Measurements from ENCODE around the gene TMA7. TPM values are rescaled to one million over a fixed set of nuclear protein-coding genes. Genes with fewer than 3 reads are reported as not detected.
"Not testable (repeated sequence)": the region's sequence is repeated elsewhere in the genome, so short reads cannot be mapped to it uniquely, and the experiment has no call there.

Gene TMA7
- total RNA-seq, 4 donors from 2014 or later, result 115 to 279 (median 192) TPM

DNA sequence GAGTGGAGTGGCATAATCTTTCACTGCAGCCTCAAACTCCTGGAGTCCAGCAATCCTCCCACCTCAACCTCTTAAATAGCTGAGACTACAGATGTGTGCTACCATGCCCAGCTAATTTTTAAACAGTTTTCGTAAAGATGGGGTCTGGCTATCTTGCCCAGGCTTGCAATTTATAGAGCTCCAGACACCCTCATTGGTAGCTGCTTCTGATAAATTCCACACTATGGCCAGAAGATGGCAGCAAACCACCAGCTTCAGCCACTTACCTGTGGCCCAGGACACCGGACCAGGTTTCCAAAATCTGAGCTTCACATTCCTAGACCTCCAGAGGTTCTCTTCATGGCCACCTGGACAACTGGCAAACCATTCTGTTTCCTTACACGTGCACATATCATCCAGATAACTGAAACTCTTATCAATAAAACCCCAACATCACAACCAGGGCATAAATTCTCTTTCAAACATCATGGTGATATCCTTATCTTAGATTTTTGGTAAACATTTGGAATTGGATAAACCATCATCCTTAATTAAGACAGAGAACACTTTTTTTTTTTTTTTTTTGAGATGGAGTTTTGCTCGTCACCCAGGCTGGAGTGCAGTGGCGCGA is 39.1 kb upstream of the TMA7 start:
- 58% methylated on average over 6 of the region's 6 CpGs; no CpG with 5 or more reads in 1 of the 2 donors for WGBS, 2 donors (ENCODE audit: low coverage in 1 of 2)
- Histone ChIP-seq H3K36me3 (peaks cover 0 to 6% (median 0%) of the 10 kb centered on the region in 4 donors), H3K4me1 (peaks cover 3 to 16% (median 7%) of the 10 kb centered on the region in 4 donors), H3K9me3 (no peaks in the 10 kb centered on the region), H3K27me3 (no peaks in the 10 kb centered on the region), H3K4me3 (no peak overlapping the region), H3K27ac (peak overlapping the region; percentile 74 to 88 (median 82))
- peak; percentile 68 for DNase-seq
- no peak for TF ChIP-seq POLR2A (IDR thresholded peaks at IDR 0.05)
- TF ChIP-seq EP300 (IDR thresholded peaks at IDR 0.05; ENCODE audit: low read depth), result no peak
- TF ChIP-seq, protein P1, sequence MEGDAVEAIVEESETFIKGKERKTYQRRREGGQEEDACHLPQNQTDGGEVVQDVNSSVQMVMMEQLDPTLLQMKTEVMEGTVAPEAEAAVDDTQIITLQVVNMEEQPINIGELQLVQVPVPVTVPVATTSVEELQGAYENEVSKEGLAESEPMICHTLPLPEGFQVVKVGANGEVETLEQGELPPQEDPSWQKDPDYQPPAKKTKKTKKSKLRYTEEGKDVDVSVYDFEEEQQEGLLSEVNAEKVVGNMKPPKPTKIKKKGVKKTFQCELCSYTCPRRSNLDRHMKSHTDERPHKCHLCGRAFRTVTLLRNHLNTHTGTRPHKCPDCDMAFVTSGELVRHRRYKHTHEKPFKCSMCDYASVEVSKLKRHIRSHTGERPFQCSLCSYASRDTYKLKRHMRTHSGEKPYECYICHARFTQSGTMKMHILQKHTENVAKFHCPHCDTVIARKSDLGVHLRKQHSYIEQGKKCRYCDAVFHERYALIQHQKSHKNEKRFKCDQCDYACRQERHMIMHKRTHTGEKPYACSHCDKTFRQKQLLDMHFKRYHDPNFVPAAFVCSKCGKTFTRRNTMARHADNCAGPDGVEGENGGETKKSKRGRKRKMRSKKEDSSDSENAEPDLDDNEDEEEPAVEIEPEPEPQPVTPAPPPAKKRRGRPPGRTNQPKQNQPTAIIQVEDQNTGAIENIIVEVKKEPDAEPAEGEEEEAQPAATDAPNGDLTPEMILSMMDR (IDR thresholded peaks at IDR 0.05), result peak; percentile 81 to 94 (median 83)
- intact Hi-C loops (cut with DNase I; ENCODE audit: low total_unique reads), result loop anchor here (2.0 kb wide), 1 partner anchor 36 kb away; no protein-coding TSS in a partner anchor
- in situ Hi-C loops (cut with MboI; ENCODE audit: low pct_ligation_motif_present in 1 of 4, low pct_unique_long_range_greater_than_20kb in 1 of 4, low sequenced_read_pairs in 3 of 4), result loop anchor here in 2 of 4 donors (5.0 to 10.0 kb wide), 2 partner anchors 36 to 126 kb away; no protein-coding TSS in a partner anchor

DNA sequence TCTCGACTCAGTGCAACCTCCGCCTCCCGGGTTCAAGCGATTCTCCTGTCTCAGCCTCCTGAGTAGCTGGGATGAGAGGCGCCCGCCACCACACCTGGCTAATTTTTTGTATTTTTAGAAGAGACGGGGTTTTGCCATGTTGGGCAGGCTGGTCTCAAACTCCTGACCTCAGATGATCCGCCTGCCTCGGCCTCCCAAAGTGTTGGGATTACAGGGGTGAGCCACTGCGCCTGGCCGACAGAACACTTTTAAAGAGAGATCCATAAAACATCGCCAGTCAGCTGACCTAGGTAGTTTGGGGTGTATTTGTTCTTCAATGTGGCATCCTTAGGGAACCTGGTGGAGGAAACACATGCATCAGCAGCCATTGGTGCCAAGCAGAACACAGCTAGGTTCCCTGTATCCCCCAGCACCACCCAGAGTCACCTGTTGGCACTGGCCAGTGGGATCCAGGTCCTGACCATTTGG is 38.6 kb upstream of the TMA7 start:
- Histone ChIP-seq H3K27ac (peak overlapping the region; percentile 74 to 88 (median 82)), H3K4me1 (peaks cover 3 to 16% (median 7%) of the 10 kb centered on the region in 4 donors)
- not testable (repeated sequence) for H3K4me3 ChIP-seq, H3K27me3 ChIP-seq, H3K9me3 ChIP-seq, DNase-seq, H3K36me3 ChIP-seq
- intact Hi-C loops (cut with DNase I; ENCODE audit: low total_unique reads), result loop anchor here (2.0 kb wide), 1 partner anchor 35 kb away; no protein-coding TSS in a partner anchor
- WGBS, 2 donors (ENCODE audit: low coverage in 1 of 2), result 60 to 89% methylated on average over 2 to 12 of the region's 12 CpGs
- in situ Hi-C loops (cut with MboI; ENCODE audit: low pct_ligation_motif_present in 1 of 4, low pct_unique_long_range_greater_than_20kb in 1 of 4, low sequenced_read_pairs in 3 of 4), result loop anchor here in 2 of 4 donors (5.0 to 10.0 kb wide), 2 partner anchors 36 to 127 kb away; no protein-coding TSS in a partner anchor

DNA sequence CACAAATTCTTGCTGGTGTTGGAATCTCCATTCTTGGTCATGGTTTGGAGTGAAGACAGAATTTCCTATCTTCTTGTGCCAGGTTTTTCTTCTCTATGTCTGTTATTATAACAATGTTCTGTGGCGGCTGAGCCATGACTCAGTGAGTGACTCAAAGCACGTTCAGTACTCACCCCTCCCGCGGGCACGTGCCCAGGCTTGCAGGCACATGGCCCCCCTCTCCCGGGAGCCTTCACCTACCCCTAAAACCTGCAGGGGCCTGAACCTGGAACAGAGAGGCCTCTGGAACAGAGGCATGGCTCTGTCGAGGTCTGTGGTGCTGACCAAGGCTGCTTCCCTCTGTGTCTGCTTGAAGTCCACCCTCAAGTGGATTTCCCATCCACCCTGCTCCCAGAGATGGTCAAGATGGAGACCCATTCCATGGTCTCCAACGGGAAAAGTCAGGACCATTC is 37.8 kb upstream of the TMA7 start:
- WGBS, 2 donors (ENCODE audit: low coverage in 1 of 2), result 30 to 40% methylated on average over 2 to 8 of the region's 8 CpGs
- in situ Hi-C loops (cut with MboI; ENCODE audit: low pct_ligation_motif_present in 1 of 4, low pct_unique_long_range_greater_than_20kb in 1 of 4, low sequenced_read_pairs in 3 of 4), result loop anchor here in 2 of 4 donors (5.0 to 10.0 kb wide), 2 partner anchors 35 to 128 kb away; no protein-coding TSS in a partner anchor
- Histone ChIP-seq H3K27me3 (no peaks in the 10 kb centered on the region), H3K36me3 (peaks cover 0 to 6% (median 0%) of the 10 kb centered on the region in 4 donors), H3K27ac (peak overlapping the region; percentile 74 to 88 (median 82)), H3K4me3 (no peak overlapping the region), H3K4me1 (peaks cover 3 to 16% (median 7%) of the 10 kb centered on the region in 4 donors), H3K9me3 (no peaks in the 10 kb centered on the region)
- intact Hi-C loops (cut with DNase I; ENCODE audit: low total_unique reads), result loop anchor here (2.0 kb wide), 1 partner anchor 28 kb away; the partner anchor contains the start of gene PLXNB1
- TF ChIP-seq EP300 (IDR thresholded peaks at IDR 0.05; ENCODE audit: low read depth) (peak; percentile 44), POLR2AphosphoS5 (IDR thresholded peaks at IDR 0.05) (peak; percentile 54 to 66 (median 56)), POLR2A (IDR thresholded peaks at IDR 0.05) (no peak)
- TF ChIP-seq, protein P1 (IDR thresholded peaks at IDR 0.05), result no peak
- peak; percentile 73 for DNase-seq

DNA sequence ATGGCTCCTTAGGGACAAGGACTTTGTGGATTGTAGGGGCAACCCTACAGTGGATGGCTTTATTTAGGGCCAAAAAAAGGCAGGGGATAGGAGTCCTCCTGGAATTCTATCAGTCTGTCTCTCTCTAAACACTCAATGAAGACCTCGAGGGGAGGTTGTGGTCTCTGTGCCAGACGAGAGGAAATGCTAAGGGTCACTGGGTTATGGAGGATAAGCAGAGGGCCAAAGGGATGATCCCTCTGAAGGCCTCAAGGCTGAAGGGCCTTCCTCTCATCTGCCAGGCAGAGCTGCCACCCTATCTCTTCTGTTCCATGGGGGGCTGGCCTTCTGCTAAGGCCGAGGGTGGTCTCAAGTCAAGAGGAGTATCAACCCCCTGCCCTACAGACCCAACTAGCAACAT is 37.1 kb upstream of the TMA7 start:
- intact Hi-C loops (cut with DNase I; ENCODE audit: low total_unique reads), result loop anchor here (2.0 kb wide), 1 partner anchor 28 kb away; the partner anchor contains the start of gene PLXNB1
- TF ChIP-seq, protein P1 (IDR thresholded peaks at IDR 0.05), result no peak
- TF ChIP-seq EP300 (IDR thresholded peaks at IDR 0.05; ENCODE audit: low read depth), result no peak
- no peak for TF ChIP-seq POLR2AphosphoS5 (IDR thresholded peaks at IDR 0.05)
- no peak for TF ChIP-seq POLR2A (IDR thresholded peaks at IDR 0.05)
- H3K4me1 ChIP-seq, result peaks cover 3 to 16% (median 7%) of the 10 kb centered on the region in 4 donors
- in situ Hi-C loops (cut with MboI; ENCODE audit: low pct_ligation_motif_present in 1 of 4, low pct_unique_long_range_greater_than_20kb in 1 of 4, low sequenced_read_pairs in 3 of 4), result loop anchor here in 2 of 4 donors (5.0 to 10.0 kb wide), 2 partner anchors 34 to 128 kb away; no protein-coding TSS in a partner anchor
- H3K27ac ChIP-seq, result peak overlapping the region; percentile 74 to 88 (median 82)
- no peaks in the 10 kb centered on the region for H3K9me3 ChIP-seq
- H3K27me3 ChIP-seq, result no peaks in the 10 kb centered on the region
- no peak for DNase-seq
- WGBS, 2 donors (ENCODE audit: low coverage in 1 of 2), result 58% methylated on average over 3 of the region's 3 CpGs; no CpG with 5 or more reads in 1 of the 2 donors
- H3K4me3 ChIP-seq, result no peak overlapping the region
- H3K36me3 ChIP-seq, result peaks cover 0 to 6% (median 0%) of the 10 kb centered on the region in 4 donors
